Measurements from ENCODE around the gene FOXK2. TPM values are rescaled to one million over a fixed set of nuclear protein-coding genes. Genes with fewer than 3 reads are reported as not detected.

FOXK2 gene
- total RNA-seq, 2 experiments from 2014 or later, result 48.8 to 51.4 TPM

DNA sequence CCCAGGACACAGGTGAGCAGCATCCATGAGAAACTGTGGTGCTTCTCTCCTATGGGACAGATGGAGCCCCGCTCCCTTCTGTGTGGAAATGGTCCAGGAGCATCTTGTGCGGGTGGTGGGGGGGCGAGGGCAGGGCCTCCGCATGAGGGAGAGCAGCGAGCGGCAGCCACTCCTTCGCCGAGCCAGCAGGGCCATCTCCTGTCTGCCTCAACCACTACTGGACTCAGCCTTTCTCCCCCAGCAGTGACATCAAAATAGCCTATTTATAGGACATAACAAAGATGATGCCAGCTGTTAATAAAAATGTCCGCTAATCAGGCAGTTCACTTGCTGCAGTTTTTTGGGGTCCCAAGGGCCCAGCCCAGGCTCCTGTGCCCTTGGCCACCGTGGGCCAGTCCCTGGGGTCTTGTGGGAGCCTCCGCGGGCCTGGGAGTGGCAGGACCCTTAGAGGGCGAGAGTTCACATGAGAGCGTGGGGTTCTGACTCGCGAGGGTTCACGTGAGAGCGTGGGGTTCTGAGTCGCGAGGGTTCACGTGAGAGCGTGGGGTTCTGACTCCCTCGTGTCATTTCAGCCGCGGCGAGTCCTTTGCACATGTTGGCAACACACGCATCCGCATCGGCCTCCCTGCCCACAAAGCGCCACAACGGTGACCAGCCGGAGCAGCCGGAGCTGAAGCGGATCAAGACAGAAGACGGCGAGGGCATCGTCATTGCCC, 81.4 kb downstream of the FOXK2 start:
- H3K27ac Mint-ChIP-seq, result no peak overlapping the region
- H3K4me1 Mint-ChIP-seq (ENCODE audit: low read depth), result peaks cover 12% of the 10 kb centered on the region
- H3K36me3 Mint-ChIP-seq (ENCODE audit: low read depth), result peaks cover 21% of the 10 kb centered on the region
- no peaks in the 10 kb centered on the region for H3K27me3 Mint-ChIP-seq (ENCODE audit: low read depth)
- CTCF ChIA-PET, result interaction anchor here (0.6 kb wide), 1 partner anchor 207 kb away, joined by 3 read pairs; no protein-coding TSS in a partner anchor
- no peaks in the 10 kb centered on the region for H3K9me3 Mint-ChIP-seq
- no peak for DNase-seq
- intact Hi-C loops (cut with micrococcal nuclease), result no loop called here
- H3K4me3 Mint-ChIP-seq, result no peak overlapping the region

DNA sequence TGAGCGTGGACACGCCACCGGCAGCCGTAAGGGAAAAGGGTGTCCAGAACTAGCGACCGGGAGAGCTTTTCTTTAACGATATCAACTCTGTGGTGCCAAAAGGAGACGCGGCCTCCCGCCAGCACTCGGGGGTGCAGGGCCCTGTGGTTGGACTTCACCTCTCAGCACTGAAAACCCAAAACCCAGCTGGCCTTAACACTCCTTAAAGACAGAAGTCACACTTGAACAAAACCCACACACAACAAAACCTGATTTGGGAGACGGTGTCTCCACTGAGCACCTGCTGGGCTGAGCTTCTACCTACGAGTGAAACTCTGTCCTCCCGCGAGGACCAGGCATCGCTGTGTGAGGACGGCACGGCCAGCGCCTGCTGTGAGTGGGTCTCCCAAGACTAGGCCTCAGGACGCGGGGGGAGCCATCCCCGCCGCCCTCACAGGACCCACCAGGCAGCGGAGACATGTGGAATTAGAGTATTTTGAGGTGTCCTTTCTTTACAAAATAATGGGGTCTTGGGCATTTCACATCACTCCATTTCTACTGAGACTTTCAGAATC, 82.0 kb downstream of the FOXK2 start:
- DNase-seq, result no peak
- no peak overlapping the region for H3K4me3 Mint-ChIP-seq
- no peaks in the 10 kb centered on the region for H3K27me3 Mint-ChIP-seq (ENCODE audit: low read depth)
- H3K27ac Mint-ChIP-seq, result no peak overlapping the region
- no peaks in the 10 kb centered on the region for H3K9me3 Mint-ChIP-seq
- H3K36me3 Mint-ChIP-seq (ENCODE audit: low read depth), result peaks cover 24% of the 10 kb centered on the region
- H3K4me1 Mint-ChIP-seq (ENCODE audit: low read depth), result peaks cover 12% of the 10 kb centered on the region
- CTCF ChIA-PET, result no interaction called here
- intact Hi-C loops (cut with micrococcal nuclease), result no loop called here

DNA sequence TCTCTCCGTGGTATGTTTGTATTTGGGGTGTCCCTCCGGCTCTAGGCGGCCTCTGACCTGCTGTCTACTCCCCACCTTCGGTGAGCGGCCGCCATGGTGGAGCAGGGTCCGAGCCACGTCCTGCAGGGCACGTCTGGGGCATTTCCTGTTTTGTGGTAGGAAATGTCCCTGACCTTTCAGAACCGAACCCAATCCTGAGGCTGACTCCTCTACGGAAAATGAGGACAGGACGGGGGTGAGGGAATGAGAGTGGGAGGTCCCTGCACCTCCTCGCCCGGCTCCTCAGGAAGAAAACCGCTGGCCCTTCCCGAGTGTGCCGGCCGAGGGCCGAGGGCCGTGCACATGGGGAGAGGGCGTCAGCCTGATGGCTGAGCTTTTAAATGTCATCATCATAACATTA, 83.0 kb downstream of the FOXK2 start:
- Mint-ChIP-seq H3K9me3 (no peaks in the 10 kb centered on the region), H3K36me3 (ENCODE audit: low read depth) (peaks cover 24% of the 10 kb centered on the region), H3K4me3 (no peak overlapping the region), H3K27me3 (ENCODE audit: low read depth) (no peaks in the 10 kb centered on the region), H3K27ac (no peak overlapping the region), H3K4me1 (ENCODE audit: low read depth) (peaks cover 12% of the 10 kb centered on the region)
- intact Hi-C loops (cut with micrococcal nuclease), result no loop called here
- CTCF ChIA-PET, result no interaction called here
- DNase-seq, result no peak

DNA sequence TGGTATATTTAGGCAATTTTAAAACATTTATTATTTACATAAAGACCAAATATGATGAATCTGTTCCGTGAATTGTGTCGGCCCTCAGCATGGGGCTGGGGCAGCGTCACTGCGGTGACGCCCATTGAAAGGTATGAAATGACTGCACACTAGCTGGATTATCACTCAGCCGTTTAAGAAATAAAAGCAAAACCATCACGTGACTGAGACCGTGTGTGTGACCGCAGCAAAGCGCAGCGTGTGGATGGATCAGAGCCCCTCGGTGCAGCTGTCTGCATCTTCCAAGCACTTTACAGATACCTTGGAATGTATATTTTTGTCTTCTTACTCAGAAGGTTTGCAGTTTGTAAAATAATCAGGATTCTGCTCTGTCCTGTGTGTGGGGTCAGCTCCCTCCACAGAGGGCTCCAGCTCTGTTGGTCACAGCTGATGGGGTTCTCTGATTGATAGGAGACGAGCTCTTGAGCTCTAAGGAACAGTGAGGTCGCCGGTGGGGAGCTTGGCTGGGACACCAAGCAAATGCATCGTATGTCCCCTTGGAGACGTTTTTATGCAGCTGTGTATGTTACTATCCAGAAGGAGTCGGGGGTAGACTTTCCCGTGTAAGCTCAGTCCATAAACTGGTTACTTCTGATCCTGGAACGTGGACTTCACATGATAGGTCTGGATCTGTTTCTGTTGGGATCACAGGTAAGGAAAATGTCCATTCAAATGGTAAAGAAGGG, 83.6 kb downstream of the FOXK2 start:
- no peaks in the 10 kb centered on the region for H3K27me3 Mint-ChIP-seq (ENCODE audit: low read depth)
- H3K4me1 Mint-ChIP-seq (ENCODE audit: low read depth), result peaks cover 12% of the 10 kb centered on the region
- peaks cover 24% of the 10 kb centered on the region for H3K36me3 Mint-ChIP-seq (ENCODE audit: low read depth)
- CTCF ChIA-PET, result interaction anchor here (0.7 kb wide), 1 partner anchor 156 kb away, joined by 3 read pairs; no protein-coding TSS in a partner anchor
- H3K4me3 Mint-ChIP-seq, result no peak overlapping the region
- no peak for DNase-seq
- H3K27ac Mint-ChIP-seq, result peak overlapping the region; percentile 6
- no peaks in the 10 kb centered on the region for H3K9me3 Mint-ChIP-seq
- intact Hi-C loops (cut with micrococcal nuclease), result no loop called here

GRCh38 chr17:82603981-82604448, 84.5 kb downstream of the FOXK2 start:
- Mint-ChIP-seq H3K9me3 (no peaks in the 10 kb centered on the region), H3K27ac (peak overlapping the region; percentile 28), H3K4me1 (ENCODE audit: low read depth) (peaks cover 12% of the 10 kb centered on the region), H3K27me3 (ENCODE audit: low read depth) (no peaks in the 10 kb centered on the region), H3K36me3 (ENCODE audit: low read depth) (peaks cover 28% of the 10 kb centered on the region), H3K4me3 (no peak overlapping the region)
- CTCF ChIA-PET, result interaction anchor here (0.7 kb wide), 1 partner anchor 157 kb away, joined by 3 read pairs; no protein-coding TSS in a partner anchor
- intact Hi-C loops (cut with micrococcal nuclease), result no loop called here
- DNase-seq, result peak; percentile 53

GRCh38 chr17:82604532-82604931, 85.0 kb downstream of the FOXK2 start:
- CTCF ChIA-PET, result no interaction called here
- H3K36me3 Mint-ChIP-seq (ENCODE audit: low read depth), result peaks cover 31% of the 10 kb centered on the region
- DNase-seq, result no peak
- H3K27me3 Mint-ChIP-seq (ENCODE audit: low read depth), result no peaks in the 10 kb centered on the region
- intact Hi-C loops (cut with micrococcal nuclease), result no loop called here
- H3K27ac Mint-ChIP-seq, result no peak overlapping the region
- no peak overlapping the region for H3K4me3 Mint-ChIP-seq
- peaks cover 12% of the 10 kb centered on the region for H3K4me1 Mint-ChIP-seq (ENCODE audit: low read depth)
- no peaks in the 10 kb centered on the region for H3K9me3 Mint-ChIP-seq

- peaks cover 12% of the 10 kb centered on the region for H3K4me1 Mint-ChIP-seq (ENCODE audit: low read depth)
- intact Hi-C loops (cut with micrococcal nuclease), result no loop called here
- no peak overlapping the region for H3K4me3 Mint-ChIP-seq
- CTCF ChIA-PET, result no interaction called here
- no peak overlapping the region for H3K27ac Mint-ChIP-seq
- DNase-seq, result no peak
- peaks cover 35% of the 10 kb centered on the region for H3K36me3 Mint-ChIP-seq (ENCODE audit: low read depth)
- H3K27me3 Mint-ChIP-seq (ENCODE audit: low read depth), result no peaks in the 10 kb centered on the region
- H3K9me3 Mint-ChIP-seq, result no peaks in the 10 kb centered on the region
Observed at GRCh38 chr17:82605939-82606600, 86.5 kb downstream of the FOXK2 start.

GRCh38 chr17:82608816-82609215, 89.3 kb downstream of the FOXK2 start:
- CTCF ChIA-PET, result no interaction called here
- intact Hi-C loops (cut with micrococcal nuclease), result no loop called here
- peaks cover 18% of the 10 kb centered on the region for H3K36me3 Mint-ChIP-seq (ENCODE audit: low read depth)
- no peaks in the 10 kb centered on the region for H3K9me3 Mint-ChIP-seq
- no peaks in the 10 kb centered on the region for H3K27me3 Mint-ChIP-seq (ENCODE audit: low read depth)
- no peak overlapping the region for H3K4me3 Mint-ChIP-seq
- DNase-seq, result no peak
- peaks cover 5% of the 10 kb centered on the region for H3K4me1 Mint-ChIP-seq (ENCODE audit: low read depth)
- no peak overlapping the region for H3K27ac Mint-ChIP-seq

DNA sequence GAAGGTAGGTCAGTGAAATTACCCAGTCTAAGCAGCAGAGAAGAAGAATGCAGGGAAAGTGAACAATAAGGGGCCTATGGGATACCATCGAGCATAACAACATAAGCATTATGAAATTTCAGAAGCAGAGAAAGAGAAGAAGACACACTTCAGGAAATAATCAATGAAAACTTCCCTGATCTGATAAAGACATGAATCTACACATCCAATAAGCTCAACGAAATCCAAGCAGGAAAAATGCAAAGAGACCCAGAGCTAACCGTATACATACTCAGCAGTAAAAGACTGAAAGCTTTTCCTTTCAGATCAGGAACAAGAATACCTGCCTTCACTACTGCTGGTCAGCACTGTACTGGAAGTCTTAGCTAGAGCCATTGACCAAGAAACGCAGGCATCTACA, 90.1 kb downstream of the FOXK2 start:
- Mint-ChIP-seq H3K27me3 (ENCODE audit: low read depth) (no peaks in the 10 kb centered on the region), H3K27ac (no peak overlapping the region), H3K4me3 (no peak overlapping the region), H3K9me3 (no peaks in the 10 kb centered on the region), H3K36me3 (ENCODE audit: low read depth) (peaks cover 17% of the 10 kb centered on the region), H3K4me1 (ENCODE audit: low read depth) (no peaks in the 10 kb centered on the region)
- intact Hi-C loops (cut with micrococcal nuclease), result no loop called here
- CTCF ChIA-PET, result interaction anchor here (0.7 kb wide), 1 partner anchor 443 kb away, joined by 3 read pairs; no protein-coding TSS in a partner anchor
- no peak for DNase-seq

DNA sequence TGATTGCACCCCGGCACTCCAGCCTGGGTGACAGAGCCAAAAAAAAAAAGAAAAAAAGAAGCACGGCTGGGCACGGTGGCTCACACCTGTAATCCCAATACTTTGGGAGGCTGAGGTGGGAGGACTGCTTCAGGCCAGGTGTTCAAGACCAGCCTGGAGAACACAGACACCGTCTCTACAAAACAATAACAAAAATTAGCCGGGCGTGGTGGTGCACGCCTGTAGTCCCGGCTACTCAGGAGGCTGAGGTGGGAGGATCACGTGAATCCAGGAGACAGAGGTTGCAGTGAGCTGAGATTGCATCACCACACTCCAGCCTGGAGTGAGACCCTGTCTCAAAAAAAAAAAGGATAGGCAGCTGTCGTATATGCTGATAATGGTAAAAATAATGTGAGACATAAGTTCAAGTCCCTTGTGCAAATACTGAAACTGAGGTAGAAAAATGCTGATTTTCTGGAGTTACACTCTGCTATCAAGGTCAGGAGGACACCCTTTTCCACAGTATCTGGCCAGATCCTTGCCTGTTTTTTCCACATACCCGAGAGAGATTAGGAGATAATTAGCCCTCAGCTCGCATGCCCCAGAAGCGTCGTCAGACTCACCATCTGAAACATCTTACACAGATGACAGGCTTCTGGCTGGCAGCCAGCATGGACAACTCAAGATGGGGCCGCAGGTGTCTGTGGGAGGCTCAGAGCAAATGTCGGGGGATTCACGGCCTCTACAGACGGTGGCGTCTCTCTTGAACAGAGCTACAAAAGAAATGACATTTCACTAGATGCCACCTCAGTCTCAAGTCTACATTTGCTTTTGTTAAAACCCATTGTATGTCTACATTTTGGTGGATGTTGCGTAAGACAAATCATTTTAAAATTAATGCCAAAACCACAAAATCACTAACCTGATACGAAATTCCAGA, 91.9 kb downstream of the FOXK2 start:
- Mint-ChIP-seq H3K27ac (no peak overlapping the region), H3K36me3 (ENCODE audit: low read depth) (peaks cover 21% of the 10 kb centered on the region), H3K4me3 (no peak overlapping the region), H3K27me3 (ENCODE audit: low read depth) (no peaks in the 10 kb centered on the region), H3K9me3 (no peaks in the 10 kb centered on the region), H3K4me1 (ENCODE audit: low read depth) (no peaks in the 10 kb centered on the region)
- intact Hi-C loops (cut with micrococcal nuclease), result no loop called here
- CTCF ChIA-PET, result no interaction called here
- no peak for DNase-seq

GRCh38 chr17:82613283-82614094, 94.0 kb downstream of the FOXK2 start:
- Mint-ChIP-seq H3K4me1 (ENCODE audit: low read depth) (no peaks in the 10 kb centered on the region), H3K27me3 (ENCODE audit: low read depth) (no peaks in the 10 kb centered on the region), H3K9me3 (no peaks in the 10 kb centered on the region), H3K36me3 (ENCODE audit: low read depth) (peaks cover 22% of the 10 kb centered on the region), H3K27ac (no peak overlapping the region), H3K4me3 (no peak overlapping the region)
- no peak for DNase-seq
- intact Hi-C loops (cut with micrococcal nuclease), result no loop called here
- CTCF ChIA-PET, result no interaction called here
